Ishikawa (cell line): ENCODE results near the gene PARP1.

ENCODE experiments used
- CEBPB ChIP-seq: IDR thresholded peaks from 2 replicates; pipeline ENCODE4 v1.6.1; 2012
- CREB1 ChIP-seq: IDR thresholded peaks from 2 replicates; pipeline ENCODE4 v1.6.1; 2012; ENCODE audit warnings: low read depth
- NFIC ChIP-seq: IDR thresholded peaks from 2 replicates; pipeline ENCODE4 v1.6.1; 2012
- RAD21 ChIP-seq: IDR thresholded peaks from 2 replicates; pipeline ENCODE4 v1.6.1; 2012; ENCODE audit warnings: low read depth
- YY1 ChIP-seq: IDR thresholded peaks from 2 replicates; pipeline ENCODE4 v1.6.1; 2012; ENCODE audit warnings: low read depth
- TF ChIP-seq, protein P1 (sequence below): IDR thresholded peaks from 2 replicates; pipeline ENCODE4 v1.6.1; 2012; ENCODE audit warnings: low read depth, mild to moderate bottlenecking
- TF ChIP-seq, protein P2 (sequence below): IDR thresholded peaks from 2 replicates; pipeline ENCODE4 v1.6.1; 2012
- TF ChIP-seq, protein P3 (sequence below): IDR thresholded peaks from 2 replicates; pipeline ENCODE4 v1.6.1; 2012

DNA sequence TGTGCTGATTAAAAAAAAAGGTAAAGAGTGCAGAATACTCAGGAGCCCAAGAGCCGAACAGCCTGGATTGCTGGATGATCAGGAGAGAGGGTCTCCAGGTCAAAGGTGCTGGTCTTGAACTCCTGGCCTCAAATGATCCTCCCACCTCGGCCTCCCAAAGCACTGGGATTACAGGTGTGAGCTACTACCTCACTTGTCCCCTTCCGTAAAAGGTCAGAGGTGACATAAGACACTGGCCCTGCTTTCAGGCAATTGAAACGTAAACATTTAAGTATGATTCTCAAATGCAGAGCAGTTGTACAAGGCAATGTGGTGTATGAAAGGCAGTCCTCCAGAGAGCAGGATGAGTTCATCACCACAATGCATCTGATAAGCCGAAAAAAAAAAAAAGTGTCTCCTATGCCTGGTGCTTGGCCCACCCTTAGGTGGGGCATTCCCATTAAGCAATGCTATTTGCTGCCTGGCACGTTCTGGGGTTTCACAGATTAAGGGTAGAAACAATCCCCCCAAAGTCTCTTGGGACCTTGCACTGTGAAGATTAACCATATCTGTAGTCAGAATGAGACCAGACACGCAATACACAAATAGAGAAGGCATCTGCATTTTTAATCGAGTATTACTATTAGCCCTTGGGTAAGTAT lies 47.7 kb downstream of the PARP1 start:
- TF ChIP-seq RAD21 (no peak), YY1 (no peak), CREB1 (no peak), CEBPB (no peak), NFIC (no peak)
- TF ChIP-seq, protein P1, sequence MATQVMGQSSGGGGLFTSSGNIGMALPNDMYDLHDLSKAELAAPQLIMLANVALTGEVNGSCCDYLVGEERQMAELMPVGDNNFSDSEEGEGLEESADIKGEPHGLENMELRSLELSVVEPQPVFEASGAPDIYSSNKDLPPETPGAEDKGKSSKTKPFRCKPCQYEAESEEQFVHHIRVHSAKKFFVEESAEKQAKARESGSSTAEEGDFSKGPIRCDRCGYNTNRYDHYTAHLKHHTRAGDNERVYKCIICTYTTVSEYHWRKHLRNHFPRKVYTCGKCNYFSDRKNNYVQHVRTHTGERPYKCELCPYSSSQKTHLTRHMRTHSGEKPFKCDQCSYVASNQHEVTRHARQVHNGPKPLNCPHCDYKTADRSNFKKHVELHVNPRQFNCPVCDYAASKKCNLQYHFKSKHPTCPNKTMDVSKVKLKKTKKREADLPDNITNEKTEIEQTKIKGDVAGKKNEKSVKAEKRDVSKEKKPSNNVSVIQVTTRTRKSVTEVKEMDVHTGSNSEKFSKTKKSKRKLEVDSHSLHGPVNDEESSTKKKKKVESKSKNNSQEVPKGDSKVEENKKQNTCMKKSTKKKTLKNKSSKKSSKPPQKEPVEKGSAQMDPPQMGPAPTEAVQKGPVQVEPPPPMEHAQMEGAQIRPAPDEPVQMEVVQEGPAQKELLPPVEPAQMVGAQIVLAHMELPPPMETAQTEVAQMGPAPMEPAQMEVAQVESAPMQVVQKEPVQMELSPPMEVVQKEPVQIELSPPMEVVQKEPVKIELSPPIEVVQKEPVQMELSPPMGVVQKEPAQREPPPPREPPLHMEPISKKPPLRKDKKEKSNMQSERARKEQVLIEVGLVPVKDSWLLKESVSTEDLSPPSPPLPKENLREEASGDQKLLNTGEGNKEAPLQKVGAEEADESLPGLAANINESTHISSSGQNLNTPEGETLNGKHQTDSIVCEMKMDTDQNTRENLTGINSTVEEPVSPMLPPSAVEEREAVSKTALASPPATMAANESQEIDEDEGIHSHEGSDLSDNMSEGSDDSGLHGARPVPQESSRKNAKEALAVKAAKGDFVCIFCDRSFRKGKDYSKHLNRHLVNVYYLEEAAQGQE, result no peak
- TF ChIP-seq, protein P2, sequence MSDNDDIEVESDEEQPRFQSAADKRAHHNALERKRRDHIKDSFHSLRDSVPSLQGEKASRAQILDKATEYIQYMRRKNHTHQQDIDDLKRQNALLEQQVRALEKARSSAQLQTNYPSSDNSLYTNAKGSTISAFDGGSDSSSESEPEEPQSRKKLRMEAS, result no peak
- TF ChIP-seq, protein P3, sequence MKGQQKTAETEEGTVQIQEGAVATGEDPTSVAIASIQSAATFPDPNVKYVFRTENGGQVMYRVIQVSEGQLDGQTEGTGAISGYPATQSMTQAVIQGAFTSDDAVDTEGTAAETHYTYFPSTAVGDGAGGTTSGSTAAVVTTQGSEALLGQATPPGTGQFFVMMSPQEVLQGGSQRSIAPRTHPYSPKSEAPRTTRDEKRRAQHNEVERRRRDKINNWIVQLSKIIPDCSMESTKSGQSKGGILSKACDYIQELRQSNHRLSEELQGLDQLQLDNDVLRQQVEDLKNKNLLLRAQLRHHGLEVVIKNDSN, result no peak
